Stimulated activated effector memory CD8-positive, alpha-beta T cell treated with anti-CD3 and anti-CD28 coated beads, Interleukin-12 subunit alpha, Interleukin-12 subunit beta, amount 100 ng/mL, for 72 hours (primary cell): ENCODE results near the gene SPAG7.
"Not testable (repeated sequence)": the region's sequence is repeated elsewhere in the genome, so short reads cannot be mapped to it uniquely, and the experiment has no call there.

Experiments used
- ATAC-seq: fragments of 150-1000 bp; cut with Tn5 transposase; 2 replicates; pipeline ENCODE4 v1.10.0; 2021
- DNase-seq, 2 donors: peaks; one replicate each; pipeline ENCODE4 v3.0.0; 2021 to 2022; ENCODE audit warnings: low spot score in 2 of 2
- H3K27ac Mint-ChIP-seq: one replicate; pipeline ENCODE4 v1.8.0; 2022; ENCODE audit warnings: mild to moderate bottlenecking, mixed read lengths
- H3K36me3 Mint-ChIP-seq: one replicate; pipeline ENCODE4 v1.8.0; 2022; ENCODE audit warnings: mild to moderate bottlenecking, mixed read lengths
- H3K4me1 Mint-ChIP-seq: one replicate; pipeline ENCODE4 v1.8.0; 2022; ENCODE audit warnings: mixed read lengths
- H3K4me3 Mint-ChIP-seq: one replicate; pipeline ENCODE4 v1.8.0; 2022; ENCODE audit warnings: mild to moderate bottlenecking, mixed read lengths
- H3K9me3 Mint-ChIP-seq: one replicate; pipeline ENCODE4 v1.8.0; 2022; ENCODE audit warnings: mixed read lengths

The SPAG7 gene

DNA sequence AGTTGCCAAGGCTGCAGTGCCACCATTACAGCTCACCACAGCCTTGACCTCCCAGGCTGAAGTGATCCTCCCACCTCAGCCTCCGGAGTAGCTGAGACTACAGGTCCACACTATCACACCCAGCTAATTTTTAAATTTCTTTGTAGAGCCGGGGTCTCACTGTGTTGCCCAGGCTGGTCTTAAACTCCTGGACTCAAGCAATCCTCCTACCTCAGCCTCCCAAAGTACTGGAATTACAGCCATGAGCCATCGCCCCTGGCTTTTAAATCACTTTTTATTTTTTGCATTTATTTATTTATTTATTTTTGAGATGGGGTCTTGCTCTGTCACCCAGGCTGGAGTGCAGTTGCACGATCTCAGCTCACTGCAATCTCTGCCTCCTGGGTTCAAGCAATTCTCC, 53.1 kb downstream of the SPAG7 start:
- not testable (repeated sequence) for DNase-seq, H3K4me1 Mint-ChIP-seq, H3K36me3 Mint-ChIP-seq, H3K9me3 Mint-ChIP-seq, ATAC-seq, H3K27ac Mint-ChIP-seq, H3K4me3 Mint-ChIP-seq

GRCh38 chr17:4913994-4914393, 53.6 kb downstream of the SPAG7 start:
- Mint-ChIP-seq H3K4me3 (no peak overlapping the region), H3K27ac (peak overlapping the region; percentile 10), H3K9me3 (no peaks in the 10 kb centered on the region), H3K4me1 (no peaks in the 10 kb centered on the region), H3K36me3 (no peaks in the 10 kb centered on the region)
- no peak for DNase-seq
- no peak for ATAC-seq
